Hippocampal formation (tissue), 2 donors: ENCODE data around the gene KCMF1.

Experiments
- DNase-seq, 2 donors: peaks; one replicate each; lab custom pipeline; 2025; lab: John Stamatoyannopoulos, UW

The KCMF1 gene

GRCh38 chr2:85022232-85022631, 51.3 kb downstream of the KCMF1 start:
- no peak for DNase-seq

- DNase-seq = no peak
Observed at GRCh38 chr2:85024372-85025047, 53.5 kb downstream of the KCMF1 start.

- DNase-seq = no peak
Observed at GRCh38 chr2:85032621-85033020, 61.7 kb downstream of the KCMF1 start.

GRCh38 chr2:85033388-85033787, 62.4 kb downstream of the KCMF1 start:
- DNase-seq = no peak

GRCh38 chr2:85034158-85034557, 63.2 kb downstream of the KCMF1 start:
- no peak for DNase-seq

- no peak for DNase-seq
Observed at GRCh38 chr2:85037622-85038021, 66.7 kb downstream of the KCMF1 start.

GRCh38 chr2:85042330-85042729, 71.4 kb downstream of the KCMF1 start:
- DNase-seq = no peak

- no peak for DNase-seq
Observed at GRCh38 chr2:85048534-85048933, 77.6 kb downstream of the KCMF1 start.

GRCh38 chr2:85049236-85049635, 78.3 kb downstream of the KCMF1 start:
- DNase-seq = no peak

- no peak for DNase-seq
Observed at GRCh38 chr2:85053802-85054201, 82.8 kb downstream of the KCMF1 start.

- DNase-seq = no peak
Observed at GRCh38 chr2:85057226-85057962, 86.4 kb downstream of the KCMF1 start.

GRCh38 chr2:85061896-85062295, 90.9 kb downstream of the KCMF1 start:
- no peak for DNase-seq

- no peak for DNase-seq
Observed at GRCh38 chr2:85062565-85062964, 91.6 kb downstream of the KCMF1 start.

GRCh38 chr2:85063981-85064599, 93.1 kb downstream of the KCMF1 start:
- no peak for DNase-seq

GRCh38 chr2:85064927-85065577, 94.1 kb downstream of the KCMF1 start:
- DNase-seq = no peak

- no peak for DNase-seq
Observed at GRCh38 chr2:85066006-85066740, 95.2 kb downstream of the KCMF1 start.

- peak; percentile 42 to 51 for DNase-seq
Observed at GRCh38 chr2:85066874-85067351, 96.0 kb downstream of the KCMF1 start.

GRCh38 chr2:85071096-85071495, 100.1 kb downstream of the KCMF1 start:
- no peak for DNase-seq

- DNase-seq = no peak
Observed at GRCh38 chr2:85073033-85073432, 102.1 kb downstream of the KCMF1 start.

GRCh38 chr2:85076618-85077274, 105.8 kb downstream of the KCMF1 start:
- no peak for DNase-seq

- DNase-seq = no peak
Observed at GRCh38 chr2:85077859-85078419, 107.0 kb downstream of the KCMF1 start.
